Brain pericyte (primary cell): Measurements from ENCODE around the gene C7orf57.

Source experiments
- DNase-seq: peaks from one replicate; pipeline ENCODE4 v3.0.0-alpha.2; 2012; ENCODE audit warnings: low read depth, low spot score

The C7orf57 gene

DNA sequence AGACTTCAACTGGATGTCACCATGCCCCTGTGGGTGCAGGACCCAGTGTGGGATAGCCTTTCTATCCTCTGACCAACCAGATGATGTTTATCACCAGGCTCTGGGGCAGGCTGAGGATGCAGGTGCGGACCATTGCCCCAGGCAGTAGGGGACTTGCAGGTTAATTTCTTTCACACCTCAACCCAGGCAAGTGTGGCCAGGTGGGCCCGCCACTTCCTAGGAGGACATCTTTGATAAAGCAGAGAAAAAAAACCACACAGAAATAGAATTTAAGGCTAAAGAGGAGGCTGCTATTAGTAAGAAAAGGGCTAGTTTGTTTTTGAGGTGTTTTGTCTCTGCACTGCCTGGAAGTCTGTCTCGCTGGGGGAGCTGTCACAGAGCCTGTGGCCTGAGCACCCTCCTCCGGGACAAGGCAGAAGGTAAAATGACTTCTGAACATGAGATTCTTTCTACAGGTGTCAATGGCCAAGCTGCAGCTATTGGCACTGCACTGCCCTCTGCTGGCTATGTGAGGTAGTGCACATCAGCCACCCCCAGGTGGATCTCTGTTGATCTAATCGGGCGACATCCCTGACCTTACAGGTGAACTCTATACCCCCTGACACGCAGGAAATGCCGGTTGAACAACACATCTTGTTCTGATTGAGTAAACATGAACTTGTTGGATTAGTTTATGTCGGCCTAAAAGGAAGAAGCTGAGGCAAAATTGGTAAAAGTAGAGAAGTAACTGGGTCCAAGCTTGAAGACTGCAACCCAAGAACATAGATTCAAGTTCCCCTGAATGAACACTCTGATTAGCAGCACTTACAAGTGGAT, 74.7 kb downstream of the C7orf57 start:
- DNase-seq = no peak

DNA sequence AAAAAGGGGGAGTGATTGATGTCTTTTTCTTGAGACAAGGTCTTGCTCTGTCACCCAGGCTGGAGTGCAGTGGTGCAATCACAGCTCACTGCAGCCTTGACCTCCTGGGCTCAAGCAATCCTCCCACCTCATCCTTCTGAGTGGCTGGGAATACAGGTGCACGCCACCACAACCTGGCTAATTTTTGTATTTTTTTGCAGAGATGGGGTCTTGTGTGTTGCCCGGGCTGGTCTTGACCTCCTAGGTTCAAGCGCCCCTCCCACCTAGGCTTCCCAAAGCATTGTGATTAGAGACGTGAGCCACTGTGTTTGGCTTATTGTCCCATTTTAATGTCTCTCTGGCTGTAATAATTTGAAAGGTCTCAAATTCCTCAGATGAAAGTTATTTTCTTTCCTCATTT, 75.5 kb downstream of the C7orf57 start:
- DNase-seq = no peak
